Chondrocyte (in vitro differentiated cells): Measurements from ENCODE around the gene HLA-DPA1. TPM values are rescaled to one million over a fixed set of nuclear protein-coding genes. Genes with fewer than 3 reads are reported as not detected.

ENCODE experiments used
- DNase-seq: peaks from one replicate; pipeline ENCODE4 v3.0.0; 2021; ENCODE audit warnings: mixed read lengths, low spot score
- H3K27ac Mint-ChIP-seq: one replicate; pipeline ENCODE4 v1.8.0; 2021; ENCODE audit warnings: mild to moderate bottlenecking, moderate library complexity, mixed read lengths; ENCODE audit not compliant: unreplicated experiment
- H3K27me3 Mint-ChIP-seq: 2 replicates; pipeline ENCODE4 v1.8.0; 2021; ENCODE audit warnings: low read depth, mixed read lengths
- H3K36me3 Mint-ChIP-seq: 2 replicates; pipeline ENCODE4 v1.8.0; 2021; ENCODE audit warnings: low read depth, mixed read lengths
- H3K4me1 Mint-ChIP-seq: 2 replicates; pipeline ENCODE4 v1.8.0; 2021; ENCODE audit warnings: low read depth, mild to moderate bottlenecking, mixed read lengths
- H3K4me3 Mint-ChIP-seq: one replicate; pipeline ENCODE4 v1.8.0; 2021; ENCODE audit warnings: mild to moderate bottlenecking, moderate library complexity, mixed read lengths; ENCODE audit not compliant: unreplicated experiment
- H3K9me3 Mint-ChIP-seq: 2 replicates; pipeline ENCODE4 v1.8.0; 2021; ENCODE audit warnings: low read depth, mixed read lengths
- total RNA-seq: library from RNA; stranded (reverse); gene quantifications from 3 replicates; pipeline ENCODE4 v1.2.1, GENCODE V29; 2021
- TF ChIP-seq, protein P1 (sequence below): fragments of 200-600 bp; sonication (generic); IDR thresholded peaks from 2 replicates; pipeline ENCODE4 v1.5.0; 2021; ENCODE audit warnings: antibody characterized with exemption, mild to moderate bottlenecking, moderate library complexity

The HLA-DPA1 gene
- total RNA-seq, 1 donor from 2014 or later = 1.3 TPM

DNA sequence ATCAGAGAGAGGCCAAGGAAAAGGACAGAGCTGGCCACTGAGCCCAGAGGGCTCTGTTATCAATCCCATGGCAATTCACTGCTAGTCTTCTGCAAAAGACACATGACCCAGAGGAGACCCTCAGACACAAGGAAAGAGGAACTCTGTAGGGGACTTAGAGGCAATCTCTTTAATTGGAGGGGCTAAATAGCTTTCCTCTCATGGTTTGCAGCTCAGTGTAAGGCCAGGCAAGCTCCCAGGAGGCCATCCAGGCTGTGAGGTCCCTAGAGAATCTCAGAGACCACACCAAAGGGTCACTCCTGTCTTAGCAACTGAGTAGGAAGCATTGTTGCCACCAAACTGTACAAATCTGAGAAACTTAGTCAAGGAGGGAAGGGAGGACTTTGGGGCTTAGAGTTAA, 54.1 kb downstream of the HLA-DPA1 start:
- no peak overlapping the region for H3K27ac Mint-ChIP-seq
- no peaks in the 10 kb centered on the region for H3K36me3 Mint-ChIP-seq
- no peak overlapping the region for H3K4me3 Mint-ChIP-seq
- peaks cover 62% of the 10 kb centered on the region for H3K27me3 Mint-ChIP-seq
- TF ChIP-seq, protein P1, sequence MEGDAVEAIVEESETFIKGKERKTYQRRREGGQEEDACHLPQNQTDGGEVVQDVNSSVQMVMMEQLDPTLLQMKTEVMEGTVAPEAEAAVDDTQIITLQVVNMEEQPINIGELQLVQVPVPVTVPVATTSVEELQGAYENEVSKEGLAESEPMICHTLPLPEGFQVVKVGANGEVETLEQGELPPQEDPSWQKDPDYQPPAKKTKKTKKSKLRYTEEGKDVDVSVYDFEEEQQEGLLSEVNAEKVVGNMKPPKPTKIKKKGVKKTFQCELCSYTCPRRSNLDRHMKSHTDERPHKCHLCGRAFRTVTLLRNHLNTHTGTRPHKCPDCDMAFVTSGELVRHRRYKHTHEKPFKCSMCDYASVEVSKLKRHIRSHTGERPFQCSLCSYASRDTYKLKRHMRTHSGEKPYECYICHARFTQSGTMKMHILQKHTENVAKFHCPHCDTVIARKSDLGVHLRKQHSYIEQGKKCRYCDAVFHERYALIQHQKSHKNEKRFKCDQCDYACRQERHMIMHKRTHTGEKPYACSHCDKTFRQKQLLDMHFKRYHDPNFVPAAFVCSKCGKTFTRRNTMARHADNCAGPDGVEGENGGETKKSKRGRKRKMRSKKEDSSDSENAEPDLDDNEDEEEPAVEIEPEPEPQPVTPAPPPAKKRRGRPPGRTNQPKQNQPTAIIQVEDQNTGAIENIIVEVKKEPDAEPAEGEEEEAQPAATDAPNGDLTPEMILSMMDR = no peak
- H3K9me3 Mint-ChIP-seq = no peaks in the 10 kb centered on the region
- no peak for DNase-seq
- H3K4me1 Mint-ChIP-seq = no peaks in the 10 kb centered on the region

DNA sequence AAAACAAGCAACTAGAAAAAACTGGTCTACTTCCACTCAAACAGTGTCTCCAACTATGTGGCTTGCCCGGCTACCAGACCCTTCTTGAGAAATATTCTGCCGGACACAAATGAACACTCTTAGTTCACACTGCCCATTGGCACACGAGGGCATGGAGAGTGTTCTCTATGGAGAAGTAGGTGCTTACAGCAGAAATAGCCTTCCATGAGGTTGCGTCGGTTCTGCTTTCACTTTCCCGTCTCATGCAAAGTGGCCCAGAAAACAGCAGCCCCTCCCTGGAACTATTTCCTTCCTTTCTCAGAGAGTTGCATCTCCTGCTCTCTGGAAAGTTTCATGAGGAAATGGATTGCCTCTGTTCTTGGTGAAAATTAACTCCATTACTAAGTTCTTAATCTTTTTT, 54.5 kb downstream of the HLA-DPA1 start:
- Mint-ChIP-seq H3K27ac (no peak overlapping the region), H3K36me3 (no peaks in the 10 kb centered on the region), H3K27me3 (peaks cover 67% of the 10 kb centered on the region), H3K9me3 (no peaks in the 10 kb centered on the region), H3K4me3 (no peak overlapping the region), H3K4me1 (no peaks in the 10 kb centered on the region)
- no peak for DNase-seq
- TF ChIP-seq, protein P1 = no peak

DNA sequence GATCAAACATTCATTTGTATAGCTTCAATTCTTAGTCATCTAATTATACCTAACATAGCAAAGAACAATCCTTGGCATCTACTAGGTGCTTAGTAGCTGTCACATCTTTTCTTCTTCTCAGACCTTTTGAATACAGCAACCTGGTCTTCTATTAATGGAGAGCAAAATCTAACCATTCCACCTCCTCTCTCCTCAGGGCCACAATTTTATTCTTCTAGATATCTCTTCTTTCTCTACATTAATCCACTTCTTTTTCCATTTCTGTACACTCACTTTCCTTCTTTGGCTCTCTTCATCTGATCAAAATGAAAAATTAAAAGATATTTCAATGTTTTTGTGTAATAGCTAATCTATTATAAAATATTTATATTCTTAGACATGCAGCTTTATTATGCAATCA, 55.0 kb downstream of the HLA-DPA1 start:
- peaks cover 71% of the 10 kb centered on the region for H3K27me3 Mint-ChIP-seq
- DNase-seq = no peak
- H3K9me3 Mint-ChIP-seq = no peaks in the 10 kb centered on the region
- no peaks in the 10 kb centered on the region for H3K4me1 Mint-ChIP-seq
- H3K36me3 Mint-ChIP-seq = no peaks in the 10 kb centered on the region
- TF ChIP-seq, protein P1 = no peak
- H3K27ac Mint-ChIP-seq = no peak overlapping the region
- H3K4me3 Mint-ChIP-seq = no peak overlapping the region

DNA sequence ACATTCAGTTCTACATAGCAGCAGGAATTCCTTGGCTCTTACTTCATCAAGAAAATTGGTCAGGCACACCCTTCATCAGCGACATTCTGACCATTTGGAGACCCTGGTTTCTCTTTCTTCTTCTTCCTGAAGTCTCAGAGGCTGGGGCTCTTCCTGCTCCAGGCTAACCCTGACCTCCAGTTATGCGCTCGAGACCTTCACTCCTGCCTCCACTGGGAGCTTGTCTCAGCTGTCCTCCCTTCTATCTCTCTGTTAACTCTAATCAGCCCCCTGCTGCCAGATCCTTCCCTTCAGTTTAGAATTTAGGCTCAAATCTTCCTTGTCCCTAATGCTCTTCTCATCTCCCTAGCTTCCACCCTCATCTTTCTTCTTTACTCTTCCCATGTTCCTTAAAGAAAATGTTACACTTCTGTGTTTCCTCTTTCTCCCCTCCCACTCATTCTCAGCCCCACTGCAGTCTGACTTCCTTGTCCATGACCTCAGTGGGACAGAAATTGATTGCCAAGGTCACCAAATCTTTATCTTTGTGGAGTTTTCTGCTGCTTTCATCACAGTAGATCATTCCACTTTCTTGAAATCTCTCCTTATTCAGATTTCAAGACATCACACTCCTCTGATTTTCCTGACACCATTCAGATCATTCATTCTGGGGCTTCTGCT, 55.6 kb downstream of the HLA-DPA1 start:
- H3K36me3 Mint-ChIP-seq = no peaks in the 10 kb centered on the region
- H3K4me3 Mint-ChIP-seq = no peak overlapping the region
- H3K27me3 Mint-ChIP-seq = peaks cover 70% of the 10 kb centered on the region
- no peak for DNase-seq
- no peaks in the 10 kb centered on the region for H3K4me1 Mint-ChIP-seq
- TF ChIP-seq, protein P1 = no peak
- no peak overlapping the region for H3K27ac Mint-ChIP-seq
- no peaks in the 10 kb centered on the region for H3K9me3 Mint-ChIP-seq

DNA sequence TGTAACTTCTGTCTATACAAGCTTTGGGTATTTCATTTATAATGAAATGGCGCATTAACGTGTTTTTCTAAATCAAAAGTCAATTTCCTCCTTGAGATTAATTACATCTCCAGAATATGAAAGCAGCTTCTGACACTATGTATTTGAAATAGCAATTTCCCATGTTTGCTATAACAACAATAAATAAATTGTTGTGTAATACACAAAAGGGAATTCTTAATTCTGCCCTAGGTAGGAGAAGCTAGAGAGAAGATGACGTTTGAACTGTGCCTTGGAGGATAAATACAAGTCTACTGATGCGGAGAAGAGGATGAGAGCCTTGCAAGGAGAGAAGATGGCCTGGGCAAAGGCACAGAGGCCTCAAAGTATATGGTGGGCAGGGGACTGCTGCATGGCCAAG, 56.4 kb downstream of the HLA-DPA1 start:
- H3K4me3 Mint-ChIP-seq = no peak overlapping the region
- H3K27ac Mint-ChIP-seq = no peak overlapping the region
- TF ChIP-seq, protein P1 = no peak
- H3K9me3 Mint-ChIP-seq = no peaks in the 10 kb centered on the region
- H3K4me1 Mint-ChIP-seq = no peaks in the 10 kb centered on the region
- H3K27me3 Mint-ChIP-seq = peaks cover 69% of the 10 kb centered on the region
- DNase-seq = no peak
- H3K36me3 Mint-ChIP-seq = no peaks in the 10 kb centered on the region
